Body of pancreas (tissue), 4 donors: ENCODE results near the gene RAPGEF1. TPM values are rescaled to one million over a fixed set of nuclear protein-coding genes. Genes with fewer than 3 reads are reported as not detected.
"Not testable (repeated sequence)": the region's sequence is repeated elsewhere in the genome, so short reads cannot be mapped to it uniquely, and the experiment has no call there.

Experiments
- ATAC-seq: fragments of 150-250 bp; one replicate; pipeline ENCODE4 v1.9.1; 2016
- DNase-seq, 4 donors: peaks; one replicate each; pipeline ENCODE4 v3.0.0-alpha.2; 2019
- H3K27ac ChIP-seq, 4 donors: fragments of 200-600 bp; sonication (generic); 1 replicate in 3 of 4; 2 replicates in 1 of 4; pipeline versions ENCODE4 v1.5.1 to v1.6.1; 2016 to 2019; ENCODE audit warnings: mild to moderate bottlenecking in 1 of 4, mixed read lengths in 1 of 4, moderate library complexity in 1 of 4
- H3K27me3 ChIP-seq, 2 donors: fragments of 200-600 bp; sonication (generic); one replicate each; pipeline ENCODE4 v1.6.0; 2016; ENCODE audit warnings: mild to moderate bottlenecking in 1 of 2
- H3K36me3 ChIP-seq, 2 donors: fragments of 200-600 bp; sonication (generic); replicated peaks in 1 of 2; 2 replicates each; pipeline ENCODE4 v1.5.1; 2016; ENCODE audit warnings: low read depth in 2 of 2; ENCODE audit not compliant: insufficient read depth in 1 of 2
- H3K4me1 ChIP-seq: fragments of 200-600 bp; sonication (generic); one replicate; pipeline ENCODE4 v1.6.0; 2016
- H3K4me3 ChIP-seq, 2 donors: fragments of 200-600 bp; sonication (generic); 1 replicate in 1 of 2; 2 replicates in 1 of 2; pipeline ENCODE4 v1.5.1; 2016 to 2019
- H3K9me3 ChIP-seq, 3 donors: fragments of 200-600 bp; sonication (generic); 1 replicate in 2 of 3; 2 replicates in 1 of 3; pipeline ENCODE4 v1.5.1; 2016
- POLR2A ChIP-seq, 3 donors: fragments of 450-650 bp; IDR thresholded peaks; one replicate each; pipeline ENCODE4 v1.6.1; 2016; ENCODE audit warnings: antibody characterized with exemption in 3 of 3, mild to moderate bottlenecking in 2 of 3
- WGBS, 2 donors: methylation state at CpG; one replicate each; pipeline ENCODE4 v1.1.5; 2017; 5-methylcytosine and 5-hydroxymethylcytosine counted together
- intact Hi-C: fragments of 100-400 bp; cut with DNase I; formaldehyde crosslinking; loops from one replicate; pipeline ENCODE4 v1.15.1; 2023
- total RNA-seq, 2 donors: library from RNA; depleted of rRNA; stranded (reverse); fragments of >200 nt; gene quantifications; one replicate each; pipeline ENCODE4 v1.1.0, GENCODE V29; 2016
- TF ChIP-seq, protein P1 (sequence below), 7 experiments: fragments of 450-650 bp in 4 of 7; fragments of 200-600 bp in 3 of 7; sonication (generic) in 3 of 7; IDR thresholded peaks; one replicate each; pipeline ENCODE4 v1.5.1; 2016 to 2019; ENCODE audit warnings: antibody characterized with exemption in 7 of 7

Gene RAPGEF1
- total RNA-seq, 2 donors from 2014 or later, result 30.1 to 70.5 TPM

DNA sequence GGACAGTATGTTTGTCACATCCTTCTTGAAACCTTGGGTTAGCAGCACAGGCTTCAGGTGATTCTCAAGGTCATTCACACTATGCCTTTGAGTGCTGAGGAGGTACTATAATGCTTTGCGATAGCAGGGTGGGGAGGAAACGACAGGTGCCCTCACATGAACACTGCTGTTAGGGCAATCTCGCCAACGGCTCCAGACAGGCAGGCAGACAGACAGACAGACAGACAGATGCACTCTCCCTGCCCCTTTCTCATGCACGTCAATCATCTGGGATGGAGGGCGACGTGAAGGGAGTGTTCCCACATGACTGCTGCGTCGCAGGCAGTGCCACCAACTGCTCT is 82.9 kb downstream of the RAPGEF1 start:
- TF ChIP-seq, protein P1, sequence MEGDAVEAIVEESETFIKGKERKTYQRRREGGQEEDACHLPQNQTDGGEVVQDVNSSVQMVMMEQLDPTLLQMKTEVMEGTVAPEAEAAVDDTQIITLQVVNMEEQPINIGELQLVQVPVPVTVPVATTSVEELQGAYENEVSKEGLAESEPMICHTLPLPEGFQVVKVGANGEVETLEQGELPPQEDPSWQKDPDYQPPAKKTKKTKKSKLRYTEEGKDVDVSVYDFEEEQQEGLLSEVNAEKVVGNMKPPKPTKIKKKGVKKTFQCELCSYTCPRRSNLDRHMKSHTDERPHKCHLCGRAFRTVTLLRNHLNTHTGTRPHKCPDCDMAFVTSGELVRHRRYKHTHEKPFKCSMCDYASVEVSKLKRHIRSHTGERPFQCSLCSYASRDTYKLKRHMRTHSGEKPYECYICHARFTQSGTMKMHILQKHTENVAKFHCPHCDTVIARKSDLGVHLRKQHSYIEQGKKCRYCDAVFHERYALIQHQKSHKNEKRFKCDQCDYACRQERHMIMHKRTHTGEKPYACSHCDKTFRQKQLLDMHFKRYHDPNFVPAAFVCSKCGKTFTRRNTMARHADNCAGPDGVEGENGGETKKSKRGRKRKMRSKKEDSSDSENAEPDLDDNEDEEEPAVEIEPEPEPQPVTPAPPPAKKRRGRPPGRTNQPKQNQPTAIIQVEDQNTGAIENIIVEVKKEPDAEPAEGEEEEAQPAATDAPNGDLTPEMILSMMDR (IDR thresholded peaks at IDR 0.05), result no peak
- TF ChIP-seq POLR2A (IDR thresholded peaks at IDR 0.05), result no peak
- intact Hi-C loops, result no loop called here
- no peaks in the 10 kb centered on the region for H3K27me3 ChIP-seq
- no peak overlapping the region for H3K4me3 ChIP-seq
- H3K4me1 ChIP-seq, result peaks cover 66% of the 10 kb centered on the region
- peak overlapping the region; percentile 51 to 82 (median 66) for H3K27ac ChIP-seq
- H3K9me3 ChIP-seq, result no peaks in the 10 kb centered on the region
- ATAC-seq, result no peak
- no peaks in the 10 kb centered on the region for H3K36me3 ChIP-seq
- 48 to 54% methylated on average over 9 of the region's 9 CpGs for whole genome bisulfite sequencing, 2 donors
- DNase-seq, result no peak

DNA sequence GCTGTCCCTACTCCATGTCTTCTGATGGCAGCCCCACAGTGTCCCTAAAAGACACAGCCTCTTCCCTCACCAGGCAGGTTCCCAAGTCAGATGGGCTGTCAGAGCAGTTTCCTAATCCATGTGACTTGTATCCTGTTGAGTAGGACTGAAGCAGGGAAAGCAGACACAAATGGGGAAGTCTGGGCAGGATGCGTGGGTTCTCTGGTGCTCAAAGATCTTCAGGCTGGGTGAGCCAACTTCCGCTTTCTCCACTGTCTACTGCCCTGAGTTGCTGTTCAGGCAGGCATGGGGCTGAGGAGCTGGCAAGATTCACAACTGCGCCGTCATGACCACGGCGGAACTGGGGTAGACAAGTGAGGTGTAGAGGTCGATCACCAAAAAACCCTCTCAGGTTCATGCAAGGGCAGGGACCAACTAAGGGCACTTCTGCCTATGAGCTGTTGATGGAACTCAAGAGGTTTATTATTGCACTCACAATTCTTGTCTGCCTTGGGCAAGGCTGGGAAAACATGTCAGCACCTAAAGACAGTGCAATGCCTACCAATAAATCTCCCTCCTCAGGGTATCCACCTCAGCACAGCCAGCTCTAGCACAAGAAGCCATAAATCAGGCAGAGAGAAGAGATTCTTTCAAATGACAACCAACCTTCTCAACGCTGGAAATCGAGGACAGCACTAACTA is 83.4 kb downstream of the RAPGEF1 start:
- no peak overlapping the region for H3K4me3 ChIP-seq
- TF ChIP-seq, protein P1 (IDR thresholded peaks at IDR 0.05), result no peak
- TF ChIP-seq POLR2A (IDR thresholded peaks at IDR 0.05), result peak in 1 of 3 donors; percentile 32
- DNase-seq (peak in 3 of 4 donors; percentile 44 to 85 (median 45)), ATAC-seq (peak; percentile 7)
- peaks cover 70% of the 10 kb centered on the region for H3K4me1 ChIP-seq
- intact Hi-C loops, result no loop called here
- H3K36me3 ChIP-seq, result no peaks in the 10 kb centered on the region
- peak overlapping the region; percentile 55 to 82 (median 72) for H3K27ac ChIP-seq
- H3K9me3 ChIP-seq, result no peaks in the 10 kb centered on the region
- no peaks in the 10 kb centered on the region for H3K27me3 ChIP-seq
- WGBS, 2 donors, result 56 to 80% methylated on average over 9 of the region's 9 CpGs

DNA sequence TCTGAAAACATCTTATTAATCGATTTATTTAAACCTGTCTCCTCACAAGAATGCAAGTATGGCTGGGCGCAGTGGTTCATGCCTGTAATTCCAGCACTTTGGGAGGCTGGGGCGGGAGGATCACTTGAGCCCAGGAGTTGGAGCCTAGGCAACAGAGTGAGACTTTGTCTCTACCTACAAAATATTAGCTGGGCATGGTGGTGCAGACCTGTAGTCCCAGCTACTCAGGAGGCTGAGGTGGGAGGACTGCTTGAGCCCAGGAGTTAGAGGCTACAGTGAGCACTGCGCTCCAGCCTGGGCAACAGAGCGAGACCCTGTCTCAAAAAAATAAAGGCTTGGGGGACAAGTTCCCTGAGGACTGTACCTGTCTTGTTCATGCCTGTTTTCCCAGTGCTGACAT is 85.5 kb downstream of the RAPGEF1 start:
- H3K9me3 ChIP-seq, H3K36me3 ChIP-seq, DNase-seq, H3K27me3 ChIP-seq, intact Hi-C loops, ATAC-seq, H3K4me3 ChIP-seq: not testable (repeated sequence)
- H3K27ac ChIP-seq, result peak overlapping the region; percentile 68 to 82 (median 78)
- H3K4me1 ChIP-seq, result peaks cover 71% of the 10 kb centered on the region
- 89 to 95% methylated on average over 5 of the region's 5 CpGs for WGBS, 2 donors

DNA sequence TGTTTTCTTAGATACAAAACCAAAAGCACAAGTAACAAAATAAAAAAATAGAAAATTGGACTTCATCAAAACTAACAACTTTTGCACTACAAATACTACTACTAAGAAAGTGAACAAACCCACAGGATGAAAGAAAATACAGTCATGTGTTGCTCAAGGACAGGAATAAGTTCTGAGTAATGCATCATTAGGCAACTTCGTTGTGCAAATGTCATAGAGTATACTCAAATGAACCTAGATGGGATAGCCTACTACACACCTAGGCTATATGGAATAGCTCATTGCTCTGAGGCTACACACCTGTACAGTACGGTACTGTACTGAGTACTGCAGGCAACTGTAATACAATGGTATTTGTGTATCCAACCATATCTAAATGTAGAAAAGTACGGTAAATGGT is 88.3 kb downstream of the RAPGEF1 start:
- intact Hi-C loops, result no loop called here
- Histone ChIP-seq H3K9me3 (no peaks in the 10 kb centered on the region), H3K4me1 (peaks cover 45% of the 10 kb centered on the region), H3K27ac (peak overlapping the region in 3 of 4 donors; percentile 35 to 54 (median 44)), H3K27me3 (no peaks in the 10 kb centered on the region), H3K36me3 (no peaks in the 10 kb centered on the region), H3K4me3 (no peak overlapping the region)
- WGBS, 2 donors, result 45 to 47% methylated on average over 3 of the region's 3 CpGs
- DNase-seq (no peak), ATAC-seq (peak; percentile 49)
- TF ChIP-seq POLR2A (IDR thresholded peaks at IDR 0.05), result peak in 1 of 3 donors; percentile 10
- TF ChIP-seq, protein P1 (IDR thresholded peaks at IDR 0.05), result no peak

DNA sequence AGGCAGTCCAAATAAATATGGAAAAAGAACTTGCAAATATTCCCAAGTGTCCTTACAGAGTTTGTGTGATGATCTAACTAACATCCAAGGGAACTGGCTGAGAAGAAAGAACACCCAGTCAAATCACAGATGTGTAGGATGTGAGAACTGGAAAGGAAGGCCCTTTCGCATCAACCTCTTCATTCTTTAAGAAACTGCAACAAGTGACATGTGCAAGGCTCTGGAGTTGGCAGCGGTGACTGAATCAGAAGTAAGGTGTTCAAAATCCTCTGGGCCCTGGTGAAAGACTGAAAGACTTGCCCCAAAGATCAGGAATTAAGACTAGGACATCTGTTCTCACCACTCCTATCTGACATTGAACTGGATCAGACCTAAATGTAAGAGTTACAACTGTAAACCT is 88.7 kb downstream of the RAPGEF1 start:
- no peaks in the 10 kb centered on the region for H3K36me3 ChIP-seq
- H3K4me3 ChIP-seq, result no peak overlapping the region
- WGBS, 2 donors, result 88 to 94% methylated on average over 2 of the region's 2 CpGs
- no peak for ATAC-seq
- no peaks in the 10 kb centered on the region for H3K27me3 ChIP-seq
- no peak for DNase-seq
- intact Hi-C loops, result no loop called here
- H3K9me3 ChIP-seq, result no peaks in the 10 kb centered on the region
- TF ChIP-seq, protein P1 (IDR thresholded peaks at IDR 0.05), result no peak
- no peak for TF ChIP-seq POLR2A (IDR thresholded peaks at IDR 0.05)
- H3K4me1 ChIP-seq, result peaks cover 40% of the 10 kb centered on the region
- peak overlapping the region in 2 of 4 donors; percentile 44 to 54 for H3K27ac ChIP-seq
